PC-3 (cell line): ENCODE results near the gene SAFB2. TPM values are rescaled to one million over a fixed set of nuclear protein-coding genes. Genes with fewer than 3 reads are reported as not detected.

ENCODE experiments used
- ATAC-seq: fragments of 200-7000 bp; cut with Tn5 transposase; 2 replicates; pipeline ENCODE4 v1.9.1; 2020; ENCODE audit warnings: mild to moderate bottlenecking, moderate library complexity
- BruUV-seq: library from RNA; stranded (reverse); fragments of 400-500 nt; replicated peaks from 2 replicates; lab custom pipeline; 2021; lab: Mats Ljungman, UMichigan
- CTCF ChIA-PET: fragments of 300-600 bp; sonication (Branson Sonifier 250); formaldehyde crosslinking; loops from one replicate; lab custom pipeline; 2022; ENCODE audit warnings: antibody characterized with exemption; lab: Charles Lee
- POLR2A ChIA-PET: fragments of 300-600 bp; sonication (Branson Sonifier 250); formaldehyde crosslinking; loops from one replicate; lab custom pipeline; 2022; ENCODE audit warnings: antibody characterized with exemption; ENCODE audit not compliant: unreplicated experiment; lab: Charles Lee
- DNase-seq: peaks from one replicate; pipeline ENCODE4 v3.0.0-alpha.2; 2015
- H2AFZ ChIP-seq: fragments of 300-600 bp; sonication (generic); 2 replicates; pipeline ENCODE4 v1.6.0; 2016; ENCODE audit warnings: antibody characterized with exemption, low read length
- H3F3A ChIP-seq: fragments of 300-600 bp; sonication (generic); one replicate; pipeline ENCODE4 v1.6.0; 2017; ENCODE audit warnings: antibody characterized with exemption, low read length, control low read depth, mild to moderate bottlenecking; ENCODE audit not compliant: unreplicated experiment
- H3K27ac ChIP-seq: fragments of 300-600 bp; sonication (generic); 2 replicates; pipeline ENCODE4 v1.5.1; 2016; ENCODE audit warnings: mild to moderate bottlenecking, low read length
- H3K27me3 ChIP-seq: fragments of 300-600 bp; sonication (generic); 2 replicates; pipeline ENCODE4 v1.6.1; 2016; ENCODE audit warnings: low read length, mixed read lengths
- H3K36me3 ChIP-seq: fragments of 300-600 bp; sonication (generic); 2 replicates; pipeline ENCODE4 v1.6.1; 2016; ENCODE audit warnings: low read depth, mixed run types, low read length, mixed read lengths
- H3K4me1 ChIP-seq: fragments of 300-600 bp; sonication (generic); 2 replicates; pipeline ENCODE4 v1.5.1; 2016; ENCODE audit warnings: low read length; ENCODE audit not compliant: insufficient read depth
- H3K4me2 ChIP-seq: fragments of 300-600 bp; sonication (generic); 2 replicates; pipeline ENCODE4 v1.6.0; 2016; ENCODE audit warnings: low read length
- H3K4me3 ChIP-seq: fragments of 300-600 bp; sonication (generic); 2 replicates; pipeline ENCODE4 v1.5.1; 2016; ENCODE audit warnings: mild to moderate bottlenecking, low read length, mixed read lengths
- H3K79me2 ChIP-seq: fragments of 300-600 bp; sonication (generic); 2 replicates; pipeline ENCODE4 v1.6.1; 2017; ENCODE audit warnings: low read length, mixed read lengths
- H3K9ac ChIP-seq: fragments of 300-600 bp; sonication (generic); 2 replicates; pipeline ENCODE4 v1.6.0; 2016; ENCODE audit warnings: mild to moderate bottlenecking, low read length
- H3K9me2 ChIP-seq: fragments of 300-600 bp; sonication (generic); replicated peaks from 2 replicates; pipeline ENCODE4 v1.6.1; 2016; ENCODE audit warnings: mixed run types, low read length, mixed read lengths
- H3K9me3 ChIP-seq: fragments of 300-600 bp; sonication (generic); 2 replicates; pipeline ENCODE4 v1.6.1; 2016; ENCODE audit warnings: low read length, mixed read lengths
- H4K20me1 ChIP-seq: fragments of 300-600 bp; sonication (generic); 2 replicates; pipeline ENCODE4 v1.6.1; 2016; ENCODE audit warnings: low read length, mixed read lengths
- CTCF ChIP-seq: fragments of 300-600 bp; sonication (generic); conservative IDR thresholded peaks from 2 replicates; pipeline ENCODE4 v1.5.1; 2017; ENCODE audit warnings: antibody characterized with exemption, low read depth, mild to moderate bottlenecking, low read length
- EZH2 ChIP-seq: fragments of 300-600 bp; sonication (generic); IDR thresholded peaks from one replicate; pipeline ENCODE4 v1.6.1; 2017; ENCODE audit warnings: antibody characterized with exemption, mild to moderate bottlenecking, low read length; ENCODE audit not compliant: unreplicated experiment
- EZH2phosphoT487 ChIP-seq: fragments of 300-600 bp; sonication (generic); IDR thresholded peaks from 2 replicates; pipeline ENCODE4 v1.6.1; 2018; ENCODE audit warnings: mild to moderate bottlenecking, antibody characterized with exemption, low read length, borderline replicate concordance
- intact Hi-C: fragments of 100-400 bp; cut with micrococcal nuclease; formaldehyde crosslinking; loops from 2 replicates; pipeline ENCODE4 v1.9.0; 2023
- total RNA-seq: library from RNA; depleted of rRNA; stranded (reverse); fragments of >200 nt; gene quantifications from 2 replicates; pipeline ENCODE4 v1.2.3, GENCODE V29; 2014

The SAFB2 gene
- total RNA-seq, 1 experiment from 2014 or later, result 77.5 TPM

GRCh38 chr19:5591476-5591875, 31.1 kb downstream of the SAFB2 start:
- CTCF ChIA-PET, result no interaction called here
- Histone ChIP-seq H3K79me2 (no peaks in the 10 kb centered on the region), H3K4me1 (no peaks in the 10 kb centered on the region), H4K20me1 (peaks cover 6% of the 10 kb centered on the region; the same call in 1 of the 2 replicates), H3F3A (no peaks in the 10 kb centered on the region), H3K9ac (no peak overlapping the region), H3K4me3 (no peak overlapping the region), H3K27ac (no peak overlapping the region), H3K36me3 (peaks cover 93% of the 10 kb centered on the region), H3K4me2 (no peak overlapping the region), H3K27me3 (no peaks in the 10 kb centered on the region), H3K9me2 (no peaks in the 10 kb centered on the region), H2AFZ (no peak overlapping the region), H3K9me3 (no peaks in the 10 kb centered on the region)
- ATAC-seq (no peak), DNase-seq (no peak)
- no peak for TF ChIP-seq EZH2
- no peak for TF ChIP-seq EZH2phosphoT487
- TF ChIP-seq CTCF, result no peak
- BruUV-seq, result no TSS peak
- POLR2A ChIA-PET, result no interaction called here
- intact Hi-C loops, result no loop called here

GRCh38 chr19:5590865-5591154, 31.8 kb downstream of the SAFB2 start:
- intact Hi-C loops, result no loop called here
- no peak overlapping the region for H3K4me3 ChIP-seq
- ATAC-seq (no peak), DNase-seq (no peak)
- no peak overlapping the region for H3K27ac ChIP-seq
- BruUV-seq, result no TSS peak
- no peaks in the 10 kb centered on the region for H3K9me3 ChIP-seq
- H3K4me2 ChIP-seq, result no peak overlapping the region
- 0 out of 2 replicates have a peak, but pooled peaks cover 4% of the 10 kb centered on the region for H4K20me1 ChIP-seq
- no peaks in the 10 kb centered on the region for H3K27me3 ChIP-seq
- H3K79me2 ChIP-seq, result no peaks in the 10 kb centered on the region
- ChIA-PET POLR2A (no interaction called here), CTCF (no interaction called here)
- H3K9ac ChIP-seq, result no peak overlapping the region
- no peak for TF ChIP-seq CTCF
- TF ChIP-seq EZH2phosphoT487, result no peak
- no peak for TF ChIP-seq EZH2
- no peaks in the 10 kb centered on the region for H3F3A ChIP-seq
- peaks cover 92% of the 10 kb centered on the region for H3K36me3 ChIP-seq
- no peaks in the 10 kb centered on the region for H3K4me1 ChIP-seq
- H2AFZ ChIP-seq, result no peak overlapping the region
- H3K9me2 ChIP-seq, result no peaks in the 10 kb centered on the region

- Histone ChIP-seq H3K9me2 (no peaks in the 10 kb centered on the region), H3K4me1 (no peaks in the 10 kb centered on the region), H3K79me2 (no peaks in the 10 kb centered on the region), H3K9ac (no peak overlapping the region), H3K4me3 (no peak overlapping the region), H3F3A (no peaks in the 10 kb centered on the region), H4K20me1 (0 out of 2 replicates have a peak, but pooled peaks cover 4% of the 10 kb centered on the region), H3K27me3 (no peaks in the 10 kb centered on the region), H3K27ac (no peak overlapping the region), H3K4me2 (no peak overlapping the region), H3K36me3 (peaks cover 87% of the 10 kb centered on the region), H2AFZ (no peak overlapping the region), H3K9me3 (no peaks in the 10 kb centered on the region)
- no peak for TF ChIP-seq CTCF
- no peak for TF ChIP-seq EZH2
- TF ChIP-seq EZH2phosphoT487, result no peak
- no TSS peak for BruUV-seq
- ChIA-PET CTCF (no interaction called here), POLR2A (no interaction called here)
- no peak for ATAC-seq
- no peak for DNase-seq
- intact Hi-C loops, result no loop called here
Measured at GRCh38 chr19:5590151-5590864, 32.3 kb downstream of the SAFB2 start.
